Measurements from ENCODE around the gene MOXD1.
"Not testable (repeated sequence)": the region's sequence is repeated elsewhere in the genome, so short reads cannot be mapped to it uniquely, and the experiment has no call there.

The MOXD1 gene

DNA sequence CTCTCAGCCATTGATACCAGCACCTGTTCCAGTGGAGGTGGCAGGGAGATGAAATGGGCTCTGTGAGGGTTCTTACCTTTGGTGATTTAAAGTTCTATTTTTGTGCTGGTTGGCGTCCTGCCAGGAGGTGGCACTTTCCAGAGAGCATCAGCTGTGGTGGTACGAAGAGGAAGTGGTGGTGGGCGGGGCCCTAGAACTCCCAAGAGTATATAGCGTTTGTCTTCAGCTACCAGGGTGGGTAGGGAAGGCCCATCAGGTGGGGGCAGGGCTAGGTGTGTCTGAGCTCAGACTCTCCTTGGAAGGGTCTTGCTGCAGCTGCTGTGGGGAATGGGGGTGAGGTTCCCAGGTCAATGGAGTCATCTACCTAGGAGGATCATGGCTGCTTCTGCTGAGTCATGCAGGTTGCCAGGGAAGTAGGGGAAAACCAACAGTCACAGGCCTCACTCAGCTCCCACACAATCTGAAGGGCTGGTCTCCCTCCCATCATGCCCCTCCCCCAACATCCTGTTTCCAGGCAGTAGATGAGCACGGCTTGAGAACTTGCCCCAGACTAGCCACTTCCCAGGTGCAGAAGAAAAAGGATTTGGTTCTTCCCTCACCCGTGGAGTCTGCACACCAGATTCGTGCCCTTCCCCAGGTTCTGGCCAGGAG, 46.6 kb downstream of the MOXD1 start:
- H3K4me3 ChIP-seq (ENCODE audit: low read length): no peak overlapping the region
- TF ChIP-seq, protein P1, sequence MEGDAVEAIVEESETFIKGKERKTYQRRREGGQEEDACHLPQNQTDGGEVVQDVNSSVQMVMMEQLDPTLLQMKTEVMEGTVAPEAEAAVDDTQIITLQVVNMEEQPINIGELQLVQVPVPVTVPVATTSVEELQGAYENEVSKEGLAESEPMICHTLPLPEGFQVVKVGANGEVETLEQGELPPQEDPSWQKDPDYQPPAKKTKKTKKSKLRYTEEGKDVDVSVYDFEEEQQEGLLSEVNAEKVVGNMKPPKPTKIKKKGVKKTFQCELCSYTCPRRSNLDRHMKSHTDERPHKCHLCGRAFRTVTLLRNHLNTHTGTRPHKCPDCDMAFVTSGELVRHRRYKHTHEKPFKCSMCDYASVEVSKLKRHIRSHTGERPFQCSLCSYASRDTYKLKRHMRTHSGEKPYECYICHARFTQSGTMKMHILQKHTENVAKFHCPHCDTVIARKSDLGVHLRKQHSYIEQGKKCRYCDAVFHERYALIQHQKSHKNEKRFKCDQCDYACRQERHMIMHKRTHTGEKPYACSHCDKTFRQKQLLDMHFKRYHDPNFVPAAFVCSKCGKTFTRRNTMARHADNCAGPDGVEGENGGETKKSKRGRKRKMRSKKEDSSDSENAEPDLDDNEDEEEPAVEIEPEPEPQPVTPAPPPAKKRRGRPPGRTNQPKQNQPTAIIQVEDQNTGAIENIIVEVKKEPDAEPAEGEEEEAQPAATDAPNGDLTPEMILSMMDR (conservative IDR thresholded peaks at IDR 0.05; ENCODE audit: low read length): no peak
- no peak for DNase-seq (ENCODE audit: low read depth)

DNA sequence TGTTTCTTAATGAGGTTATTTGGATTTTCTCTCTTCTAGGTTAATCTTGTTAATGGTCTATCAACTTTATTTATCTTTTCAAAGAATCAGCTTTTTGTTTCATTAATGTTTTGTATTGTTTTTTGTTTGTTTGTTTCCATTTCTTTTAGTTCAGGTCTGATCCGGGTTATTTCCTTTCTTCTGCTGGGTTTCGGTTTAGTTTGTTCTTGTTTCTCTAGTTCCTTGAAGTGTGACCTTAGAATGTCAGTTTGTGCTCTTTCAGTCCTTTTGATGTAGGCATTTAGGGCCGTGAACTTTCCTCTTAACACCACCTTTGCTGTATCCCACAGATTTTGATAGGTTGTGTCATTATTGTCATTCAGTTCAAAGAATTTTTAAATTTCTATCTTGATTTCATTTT, 49.3 kb downstream of the MOXD1 start:
- H3K4me3 ChIP-seq (ENCODE audit: low read length); DNase-seq (ENCODE audit: low read depth): not testable (repeated sequence)

GRCh38 chr6:132348231-132348630, 53.0 kb downstream of the MOXD1 start:
- TF ChIP-seq, protein P1 (conservative IDR thresholded peaks at IDR 0.05; ENCODE audit: low read length): no peak
- no peak overlapping the region for H3K4me3 ChIP-seq (ENCODE audit: low read length)
- DNase-seq (ENCODE audit: low read depth): no peak

DNA sequence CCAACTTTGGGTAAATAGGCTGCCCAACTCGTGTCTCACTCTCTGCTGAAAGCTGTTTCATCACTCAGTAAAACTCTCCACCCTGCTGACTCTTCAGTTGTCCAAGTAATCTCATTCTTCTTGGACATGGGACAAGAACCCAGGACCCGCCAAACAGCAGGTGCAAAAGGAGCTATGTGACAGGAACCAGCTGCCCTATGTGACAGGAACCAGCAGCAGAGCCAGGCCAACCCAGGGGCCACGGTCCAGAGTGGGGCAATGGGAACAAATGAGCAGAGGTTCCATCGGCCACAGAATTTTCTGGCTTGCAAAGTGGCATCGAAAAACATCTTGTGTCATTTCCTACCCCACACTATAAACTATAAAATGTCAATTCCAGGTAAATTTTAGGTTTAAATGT, 56.5 kb downstream of the MOXD1 start:
- no peak for DNase-seq (ENCODE audit: low read depth)
- H3K4me3 ChIP-seq (ENCODE audit: low read length): no peak overlapping the region
- TF ChIP-seq, protein P1 (conservative IDR thresholded peaks at IDR 0.05; ENCODE audit: low read length): no peak

GRCh38 chr6:132341646-132342045, 59.6 kb downstream of the MOXD1 start:
- TF ChIP-seq, protein P1 (conservative IDR thresholded peaks at IDR 0.05; ENCODE audit: low read length): no peak
- no peak for DNase-seq (ENCODE audit: low read depth)
- no peak overlapping the region for H3K4me3 ChIP-seq (ENCODE audit: low read length)

DNA sequence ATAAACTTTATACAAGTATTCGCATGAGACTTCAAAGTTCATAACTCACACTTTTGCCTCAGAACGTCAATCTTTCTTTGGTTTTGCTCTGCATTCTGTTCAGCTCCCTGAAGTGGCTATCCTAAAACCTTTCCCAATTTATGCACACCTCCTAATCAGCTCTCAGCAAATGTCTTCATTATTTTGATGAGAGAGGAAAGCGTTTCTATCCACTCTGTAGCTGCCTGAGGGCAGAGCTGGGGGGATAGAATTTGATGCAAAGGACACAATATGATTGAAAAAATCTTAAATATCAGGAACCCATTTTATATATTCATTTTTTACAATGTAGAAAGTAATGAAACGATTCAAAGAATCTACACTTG, 66.8 kb downstream of the MOXD1 start:
- DNase-seq (ENCODE audit: low read depth): no peak
- TF ChIP-seq, protein P1 (conservative IDR thresholded peaks at IDR 0.05; ENCODE audit: low read length): no peak
- H3K4me3 ChIP-seq (ENCODE audit: low read length): no peak overlapping the region; the same call in 1 of the 2 replicates

- no peak overlapping the region for H3K4me3 ChIP-seq (ENCODE audit: low read length)
- TF ChIP-seq, protein P1 (conservative IDR thresholded peaks at IDR 0.05; ENCODE audit: low read length): no peak
- peak; percentile 91 for DNase-seq (ENCODE audit: low read depth)
Observed at GRCh38 chr6:132333639-132334520, 67.4 kb downstream of the MOXD1 start.
